T follicular helper cell (primary cell): Measurements from ENCODE around the gene OR52I1.

ENCODE experiments used
- DNase-seq: peaks from one replicate; pipeline ENCODE4 v3.0.0-alpha.2; 2020; ENCODE audit warnings: low read depth
- total RNA-seq, 2 experiments: gene quantifications; one replicate each; lab custom pipeline; 2026; lab: John Stamatoyannopoulos, UW

OR52I1 gene, protein sequence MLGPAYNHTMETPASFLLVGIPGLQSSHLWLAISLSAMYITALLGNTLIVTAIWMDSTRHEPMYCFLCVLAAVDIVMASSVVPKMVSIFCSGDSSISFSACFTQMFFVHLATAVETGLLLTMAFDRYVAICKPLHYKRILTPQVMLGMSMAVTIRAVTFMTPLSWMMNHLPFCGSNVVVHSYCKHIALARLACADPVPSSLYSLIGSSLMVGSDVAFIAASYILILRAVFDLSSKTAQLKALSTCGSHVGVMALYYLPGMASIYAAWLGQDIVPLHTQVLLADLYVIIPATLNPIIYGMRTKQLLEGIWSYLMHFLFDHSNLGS
- 0 reads per million in 2 experiments for total RNA-seq

DNA sequence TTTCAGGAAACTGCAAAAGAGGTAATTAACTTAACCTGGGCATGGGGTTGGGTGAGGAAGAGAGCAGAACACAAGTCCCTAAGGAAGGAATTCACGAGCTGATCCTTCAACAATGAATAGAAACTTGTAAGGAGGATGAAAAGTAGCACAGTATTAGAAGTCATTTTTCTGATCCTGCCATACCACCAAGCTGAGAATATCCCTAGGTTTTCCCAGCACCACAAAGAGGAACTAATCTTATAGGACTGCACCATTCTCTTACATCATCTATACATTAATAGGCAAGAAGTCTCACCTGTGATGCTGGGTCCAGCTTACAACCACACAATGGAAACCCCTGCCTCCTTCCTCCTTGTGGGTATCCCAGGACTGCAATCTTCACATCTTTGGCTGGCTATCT is at the start of gene OR52I1:
TSS of gene OR52I1 (plus strand) at position 301 of the 400 bp plus-strand sequence. CDS start at position 301, 0 bp downstream.
- DNase-seq, result no peak

DNA sequence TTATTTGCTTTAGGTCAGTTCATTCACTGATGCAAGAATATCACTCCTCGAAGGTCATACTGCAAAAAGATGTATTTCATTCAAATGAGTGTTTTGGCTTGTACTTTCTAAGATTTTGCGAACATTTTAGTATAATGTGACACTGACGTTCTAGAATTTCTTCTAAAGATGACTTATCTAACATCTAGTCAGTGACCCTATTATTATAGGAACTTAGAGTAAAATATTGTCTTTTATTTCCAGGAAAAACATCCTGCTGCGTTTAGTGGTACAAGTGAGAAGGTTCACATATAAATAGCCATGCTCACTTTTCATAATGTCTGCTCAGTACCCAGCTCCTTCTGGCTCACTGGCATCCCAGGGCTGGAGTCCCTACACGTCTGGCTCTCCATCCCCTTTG is 48.9 kb upstream of the OR52I1 start, which contains the start of gene OR52M1:
TSS of gene OR52M1 (plus strand) at position 301 of the 400 bp plus-strand sequence. CDS start at position 301, 0 bp downstream.
- DNase-seq, result no peak

DNA sequence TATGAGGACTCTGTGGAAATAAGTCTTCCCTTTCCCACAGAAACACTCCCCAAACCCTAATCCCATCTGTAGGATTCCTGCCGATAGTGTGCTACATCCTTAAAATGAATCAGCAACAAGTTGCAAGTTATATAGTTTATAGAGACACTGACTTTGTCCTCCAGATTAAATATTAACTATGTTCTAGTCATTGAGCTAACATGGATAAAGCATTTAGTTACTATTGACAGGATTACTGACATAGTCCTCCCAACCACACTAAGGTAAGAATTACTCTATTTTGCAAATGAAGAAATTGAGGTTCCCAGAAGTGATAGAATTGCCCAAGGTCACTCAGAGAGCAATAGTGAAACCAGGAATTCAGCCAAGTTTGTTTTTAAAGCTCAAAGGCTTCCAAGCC is 47.0 kb upstream of the OR52I1 start:
- DNase-seq, result no peak

DNA sequence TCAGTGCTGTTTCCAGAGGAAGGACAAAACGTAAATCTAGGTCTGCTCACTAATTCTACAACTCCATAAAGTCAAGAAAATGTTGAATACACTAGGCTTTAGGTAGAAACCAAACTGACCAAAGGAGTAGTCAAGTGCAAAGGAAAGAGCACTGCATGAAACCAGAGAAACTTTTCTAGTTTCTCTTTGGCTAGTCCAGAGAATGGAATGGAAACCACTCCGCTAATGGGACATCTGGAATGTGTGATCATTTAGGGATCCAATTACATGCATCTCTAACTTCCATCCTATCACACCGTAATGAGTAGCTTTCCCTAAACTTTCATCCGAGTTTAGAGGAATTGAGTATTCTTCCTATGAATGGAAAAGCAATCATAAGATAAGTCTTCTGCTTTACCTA is 46.4 kb upstream of the OR52I1 start:
- no peak for DNase-seq

DNA sequence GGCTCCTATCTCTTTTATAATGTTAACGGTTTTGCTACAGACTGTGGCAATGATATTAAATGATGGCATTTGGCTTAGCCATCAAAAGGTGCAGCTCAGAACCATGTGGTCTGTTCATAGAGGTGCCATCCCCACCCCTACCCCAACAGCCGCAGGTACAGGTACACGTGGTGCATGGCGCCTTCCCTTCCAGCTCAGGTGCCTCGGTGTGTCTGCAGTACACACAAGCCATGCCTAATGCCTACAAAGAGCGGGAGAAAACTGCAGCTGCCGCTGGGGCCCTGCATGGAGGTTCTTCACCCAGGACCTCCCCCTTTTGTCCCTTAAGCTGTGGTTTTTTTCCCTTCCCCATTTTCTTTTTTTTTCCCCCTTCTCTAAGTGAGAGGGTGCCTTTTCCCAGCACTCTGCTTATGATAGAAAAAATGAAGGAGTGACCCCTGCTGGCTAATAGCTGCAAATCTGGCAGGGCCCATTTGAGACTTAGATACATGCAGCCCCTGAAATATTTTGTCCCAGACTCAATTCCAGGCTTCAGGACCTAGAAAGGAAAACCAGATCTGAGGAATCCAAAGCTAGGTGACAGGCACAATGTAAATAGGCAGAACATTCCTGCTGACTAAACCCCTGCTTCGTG is 42.4 kb upstream of the OR52I1 start:
- no peak for DNase-seq

DNA sequence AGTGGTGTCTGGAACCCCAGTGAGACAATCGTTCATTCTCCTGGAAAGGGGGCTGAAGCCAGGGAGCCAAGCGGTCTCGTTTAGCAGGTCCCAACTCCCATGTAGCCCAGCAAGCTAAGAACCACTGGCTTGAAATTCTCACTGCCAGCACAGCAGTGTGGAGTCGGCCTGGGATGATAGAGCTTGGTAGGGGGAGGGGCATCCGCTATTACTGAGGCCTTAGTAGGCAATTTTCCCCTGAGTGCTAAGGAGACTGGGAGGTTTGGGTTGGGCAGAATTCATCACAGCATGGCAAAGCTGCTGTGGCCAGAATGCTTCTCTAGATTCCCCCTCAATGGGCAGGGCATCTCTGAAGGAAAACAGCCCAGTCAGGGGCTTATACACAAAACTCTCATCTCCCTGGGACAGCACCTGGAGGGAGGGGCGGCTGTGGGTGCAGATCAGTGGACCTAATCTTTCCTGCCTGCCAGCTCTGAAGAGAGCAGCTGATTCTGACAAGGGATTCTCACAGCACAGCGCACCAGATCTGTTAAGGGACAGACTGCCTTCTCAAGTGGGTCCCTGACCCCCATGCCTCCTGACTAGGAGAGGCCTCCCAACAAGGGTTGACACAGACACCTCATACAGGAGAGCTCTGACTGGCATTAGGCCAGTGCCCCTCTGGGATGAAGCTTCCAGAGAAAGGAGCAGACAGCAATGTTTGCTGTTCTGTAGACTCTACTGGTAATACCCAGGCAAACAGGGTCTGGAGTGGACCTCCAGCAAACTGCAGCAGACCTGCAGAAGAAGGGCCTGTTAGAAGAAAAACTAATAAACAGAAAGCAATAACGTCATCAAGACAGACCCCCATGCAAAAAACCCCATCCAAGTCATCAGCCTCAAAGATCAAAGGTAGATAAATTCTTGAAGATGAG is 34.1 kb upstream of the OR52I1 start:
- no peak for DNase-seq

DNA sequence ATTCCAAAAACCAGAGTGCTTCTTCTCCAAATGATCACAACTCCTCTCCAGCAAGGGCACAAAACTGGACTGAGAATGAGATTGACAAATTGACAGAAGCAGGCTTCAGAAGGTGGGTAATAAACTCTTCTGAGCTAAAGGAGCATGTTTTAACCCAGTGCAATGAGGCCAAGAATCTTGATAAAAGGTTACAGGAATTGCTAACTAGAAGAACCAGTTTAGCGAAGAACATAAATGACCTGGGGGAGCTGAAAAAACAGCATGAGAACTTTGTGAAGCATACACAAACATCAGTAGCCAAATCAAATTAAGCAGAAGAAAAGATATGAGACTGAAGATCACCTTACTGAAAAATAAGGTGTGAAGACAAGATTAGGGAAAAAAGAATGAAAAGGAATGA is 33.4 kb upstream of the OR52I1 start:
- no peak for DNase-seq

DNA sequence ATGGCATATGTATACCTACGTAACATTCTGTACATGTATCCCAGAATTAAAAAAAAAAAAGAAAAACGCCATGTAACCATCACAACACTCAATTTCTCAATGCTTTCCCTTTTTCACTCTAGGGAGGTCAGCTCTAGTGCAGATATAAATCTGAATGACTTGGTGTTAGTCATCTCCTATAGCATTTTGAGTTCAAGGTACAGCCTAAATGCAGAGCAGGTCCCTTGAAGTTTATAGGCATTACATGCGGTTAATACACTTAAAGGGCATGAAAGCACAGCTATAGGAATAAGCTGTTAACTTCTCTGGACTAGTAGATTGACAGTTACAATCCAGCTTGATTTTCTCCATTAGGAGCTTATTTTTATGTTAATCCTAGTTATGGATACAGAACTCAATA is 28.5 kb upstream of the OR52I1 start:
- DNase-seq, result no peak

DNA sequence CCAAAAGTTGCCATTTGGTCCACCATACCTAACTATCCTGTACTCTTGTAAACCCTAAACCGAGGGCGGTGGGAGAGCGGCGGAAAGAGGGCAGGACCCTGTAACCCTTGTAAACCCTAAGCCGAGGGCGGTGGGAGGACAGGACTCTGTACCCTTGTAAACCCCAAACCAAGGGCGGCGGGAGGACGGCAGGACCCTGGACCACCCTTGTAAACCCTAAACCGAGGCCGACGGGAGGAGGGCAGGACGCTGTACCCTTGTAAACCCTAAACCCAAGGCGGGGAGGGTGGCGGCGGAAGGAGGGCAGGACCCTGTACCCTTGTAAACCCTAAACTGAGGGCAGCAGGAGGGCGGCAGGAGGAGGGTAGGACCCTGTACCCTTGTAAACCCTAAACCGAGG is 24.8 kb upstream of the OR52I1 start:
- DNase-seq, result no peak

DNA sequence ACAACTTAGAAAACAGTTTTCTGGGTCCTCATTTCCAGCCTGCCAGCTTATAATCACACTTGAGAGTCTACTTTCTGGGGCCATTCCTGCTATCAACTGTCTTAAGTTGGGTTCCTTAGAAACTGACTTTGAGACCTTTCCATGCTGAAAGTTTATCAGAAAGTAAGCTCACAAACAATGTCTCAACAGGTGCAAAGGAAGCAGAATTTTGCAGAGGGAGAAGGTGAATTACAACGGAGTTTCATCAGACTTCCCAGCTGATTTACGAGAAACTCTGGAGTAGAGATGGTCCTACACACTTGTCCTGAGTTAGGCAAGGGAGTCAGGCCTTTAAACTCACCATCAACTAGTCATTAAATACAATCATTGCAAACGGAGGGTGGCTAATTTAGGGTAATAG is 17.0 kb upstream of the OR52I1 start:
- no peak for DNase-seq

DNA sequence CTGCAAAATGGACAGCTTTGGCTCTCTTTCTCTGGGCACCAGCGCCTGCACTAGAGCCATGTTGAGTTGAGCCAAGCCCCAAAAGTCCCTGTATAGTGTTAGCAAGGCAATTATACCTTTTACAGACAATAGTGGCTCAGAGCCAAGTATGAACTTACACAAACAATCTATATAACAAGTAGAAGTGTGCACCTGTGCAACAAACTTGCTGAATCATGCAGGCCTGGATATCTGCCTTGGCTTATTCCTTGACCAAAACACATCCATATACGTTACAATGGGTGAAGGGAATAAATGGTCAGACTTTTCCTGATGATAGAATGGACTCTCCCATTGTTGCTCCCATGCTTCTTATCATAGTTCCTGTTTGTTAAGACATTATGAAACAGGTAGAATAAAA is 16.1 kb upstream of the OR52I1 start:
- no peak for DNase-seq

DNA sequence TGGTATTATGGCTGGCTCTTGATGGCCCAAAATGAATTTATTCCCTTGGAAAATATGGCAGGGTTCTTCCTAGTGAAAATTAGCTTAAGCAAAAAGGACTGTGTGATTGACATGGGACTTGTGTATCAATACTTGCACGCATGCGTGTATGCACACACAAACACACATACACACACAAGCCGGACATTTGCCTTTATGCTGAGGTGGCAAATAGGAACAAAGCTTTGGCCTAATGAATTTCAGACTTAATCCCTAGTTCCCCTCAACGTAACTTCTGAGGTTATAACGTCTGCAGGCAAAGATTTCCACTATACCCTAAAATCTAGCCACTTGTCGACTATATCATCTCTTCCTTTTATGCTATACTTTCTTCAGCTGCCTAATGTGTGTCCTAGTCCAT is 15.2 kb upstream of the OR52I1 start:
- no peak for DNase-seq

DNA sequence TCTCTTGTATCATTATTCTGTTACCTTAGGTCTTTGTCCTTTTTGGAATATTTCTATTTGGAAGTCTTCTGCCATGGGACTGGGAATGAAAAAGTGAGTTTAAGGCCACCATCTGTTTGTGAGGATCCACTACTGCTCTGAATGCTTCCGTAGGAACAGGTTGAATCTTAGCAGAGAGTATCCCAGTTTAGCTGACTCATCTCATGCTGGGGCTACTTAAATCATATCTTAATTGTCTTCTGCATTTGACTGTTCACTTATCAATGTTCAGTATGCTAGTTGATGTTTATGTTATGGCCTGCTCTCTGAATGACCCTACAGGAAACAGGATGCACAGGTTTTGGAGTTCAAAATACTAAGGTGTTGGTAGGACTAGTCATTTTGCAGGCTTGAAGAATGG is 13.7 kb upstream of the OR52I1 start:
- no peak for DNase-seq

DNA sequence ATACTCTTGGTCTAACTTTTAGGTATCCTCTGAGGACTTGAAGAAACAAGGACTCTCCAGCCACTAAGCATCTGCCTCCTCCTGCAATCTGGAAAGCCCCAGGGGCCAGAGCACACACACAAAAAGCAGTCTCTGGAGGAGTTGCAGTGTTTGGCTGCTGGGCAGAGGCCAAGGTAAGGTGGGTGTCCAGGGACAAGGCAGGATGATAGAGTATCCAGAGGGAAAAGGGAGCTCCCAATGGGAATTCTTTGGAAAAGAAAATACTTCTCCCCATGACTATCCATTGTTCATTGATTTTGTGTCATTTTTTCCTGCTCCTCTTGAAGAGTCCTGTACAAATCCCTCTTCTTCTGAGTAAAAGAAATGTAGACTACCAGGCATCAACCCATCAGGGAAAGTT is 12.4 kb upstream of the OR52I1 start, which contains the start of gene OR52I2:
TSS of gene OR52I2 (plus strand) at position 301 of the 400 bp plus-strand sequence.
- no peak for DNase-seq

DNA sequence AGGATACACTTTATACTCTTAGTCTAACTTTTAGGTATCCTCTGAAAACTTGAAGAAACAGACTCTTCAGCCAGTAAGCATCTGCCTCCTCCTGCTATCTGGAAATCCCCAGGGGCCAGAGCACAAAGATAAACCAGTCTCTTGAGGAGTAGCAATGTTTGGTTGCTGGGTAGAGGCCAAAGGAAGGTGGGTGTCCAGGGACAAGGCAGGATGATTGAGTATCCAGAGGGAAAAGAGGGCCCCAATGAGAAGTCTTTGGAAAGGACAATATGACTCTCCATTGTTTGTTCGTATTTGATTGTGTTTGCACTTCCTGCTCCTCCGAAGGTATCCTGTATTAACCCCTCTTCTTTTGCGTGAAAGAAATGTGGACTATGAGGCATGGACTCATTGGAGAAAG is 4.8 kb upstream of the OR52I1 start:
- no peak for DNase-seq

DNA sequence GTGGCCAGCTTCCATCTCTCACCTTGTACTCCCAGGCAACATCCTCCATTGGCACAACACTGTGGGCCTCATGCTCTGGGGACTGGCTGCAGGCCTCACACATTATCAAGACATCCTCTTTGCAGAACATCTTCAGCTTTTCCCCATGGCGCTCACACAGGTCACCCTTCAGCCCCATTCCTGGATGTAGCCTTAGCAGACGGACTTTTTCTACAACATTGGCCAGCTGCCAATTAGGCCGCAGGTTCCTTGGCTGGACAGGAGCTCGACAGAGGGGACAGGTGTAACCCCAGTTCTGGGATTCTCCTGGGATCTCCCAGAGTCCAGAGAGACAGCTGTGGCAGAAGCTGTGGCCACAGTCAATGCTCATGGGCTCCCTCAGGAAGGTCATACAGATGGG is 11.2 kb downstream of the OR52I1 start:
- no peak for DNase-seq

DNA sequence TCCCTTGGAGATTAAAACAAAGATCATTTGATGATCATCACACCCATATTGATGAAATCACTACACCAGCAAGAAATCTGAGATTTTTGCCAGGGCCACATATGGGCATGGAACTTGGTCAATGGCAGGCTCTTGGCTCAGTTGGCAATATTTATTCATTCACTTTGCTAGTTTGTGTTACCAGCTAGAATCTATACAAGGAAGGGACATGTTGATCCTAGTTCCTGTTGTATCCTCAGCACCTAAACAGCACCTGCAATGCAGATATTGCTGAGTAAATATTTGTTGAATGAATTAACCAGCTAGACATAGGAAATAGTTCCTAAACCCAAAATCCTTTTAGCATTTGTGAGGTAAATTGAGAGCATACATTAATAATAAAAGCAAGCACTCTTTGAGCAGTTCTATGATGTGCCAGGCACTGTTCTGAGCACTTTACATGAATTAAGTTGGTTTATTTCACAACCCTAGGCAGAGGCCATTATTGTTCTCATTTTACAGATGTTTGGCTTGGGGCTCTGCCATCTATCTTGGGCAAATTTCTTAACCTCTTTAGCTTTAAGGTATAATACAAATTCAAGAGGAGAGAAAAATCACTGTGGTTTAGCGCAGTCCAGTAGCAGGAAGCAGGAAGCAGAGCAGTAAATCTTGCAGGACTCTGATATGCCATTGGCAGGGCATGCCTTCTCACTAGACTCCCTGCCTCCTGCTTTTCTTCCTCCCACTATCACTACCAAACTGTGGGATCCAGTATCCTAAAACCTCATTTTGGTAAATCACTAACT is 12.6 kb downstream of the OR52I1 start:
- DNase-seq, result no peak

DNA sequence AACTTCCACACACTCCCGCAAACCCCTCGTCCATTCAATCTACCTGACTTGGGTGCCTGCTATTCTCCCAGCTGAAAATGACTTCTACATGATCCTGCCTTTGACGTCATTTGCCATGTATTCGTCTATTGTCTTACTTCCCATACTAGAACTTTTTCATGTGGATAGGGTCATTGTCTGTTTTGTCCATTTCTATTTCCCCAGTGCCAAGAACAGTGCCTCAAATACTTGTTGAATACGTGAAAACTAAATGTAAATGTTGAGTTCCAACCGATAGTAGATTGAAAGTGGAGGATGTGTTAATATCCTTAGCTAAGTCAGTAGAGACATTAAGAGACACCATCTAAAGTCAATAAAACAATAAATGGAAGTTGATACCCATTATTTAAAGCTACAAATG is 13.3 kb downstream of the OR52I1 start:
- DNase-seq, result no peak

DNA sequence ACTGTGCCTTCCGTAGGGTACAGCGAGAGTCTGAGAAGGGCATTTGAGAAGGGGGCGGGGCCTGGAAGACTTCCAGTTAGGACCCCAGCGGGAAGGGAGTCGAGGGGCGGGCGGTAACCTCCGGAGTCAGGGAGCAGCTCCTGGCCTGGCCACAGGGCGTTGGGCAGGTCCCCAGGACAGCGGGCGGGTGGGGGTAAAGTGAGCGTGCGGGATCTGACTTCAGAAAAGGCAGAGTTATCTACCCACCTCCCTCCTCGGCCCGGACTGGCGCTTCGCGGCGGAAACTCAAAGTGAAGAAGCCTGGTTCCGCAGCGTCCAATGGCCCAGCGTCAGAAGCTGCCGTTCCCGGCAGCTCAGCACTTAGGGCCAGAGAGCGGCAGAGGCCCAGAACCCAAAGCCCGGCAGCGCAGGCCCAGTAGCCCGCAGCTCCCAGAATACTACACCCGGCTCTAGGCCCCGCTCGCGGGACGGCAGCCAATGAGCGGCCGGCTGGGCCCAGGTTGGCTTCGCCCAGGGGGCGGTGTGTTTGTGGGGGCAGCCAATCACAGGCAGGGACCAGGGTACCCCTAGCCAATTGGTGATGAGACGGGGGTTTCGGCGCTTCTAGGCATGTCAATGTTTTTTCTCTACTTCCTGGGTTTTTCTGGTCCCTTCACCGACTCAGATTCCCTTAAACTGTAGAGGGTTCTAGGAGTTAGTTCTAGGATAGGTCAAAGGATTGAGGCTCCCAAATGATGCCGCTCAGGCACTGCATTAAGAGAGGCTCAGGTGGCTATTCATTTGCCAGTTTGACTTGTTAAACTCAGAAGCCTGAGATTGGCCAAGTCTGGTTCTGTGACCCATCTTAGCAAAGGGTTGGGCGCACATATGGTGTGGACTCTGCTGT is 14.2 kb downstream of the OR52I1 start, which contains the start of gene TRIM68:
TSS of gene TRIM68 (minus strand) at position 451 of the 886 bp plus-strand sequence. CDS start 2,727 bp downstream, outside the sequence.
- peak; percentile 91 for DNase-seq

DNA sequence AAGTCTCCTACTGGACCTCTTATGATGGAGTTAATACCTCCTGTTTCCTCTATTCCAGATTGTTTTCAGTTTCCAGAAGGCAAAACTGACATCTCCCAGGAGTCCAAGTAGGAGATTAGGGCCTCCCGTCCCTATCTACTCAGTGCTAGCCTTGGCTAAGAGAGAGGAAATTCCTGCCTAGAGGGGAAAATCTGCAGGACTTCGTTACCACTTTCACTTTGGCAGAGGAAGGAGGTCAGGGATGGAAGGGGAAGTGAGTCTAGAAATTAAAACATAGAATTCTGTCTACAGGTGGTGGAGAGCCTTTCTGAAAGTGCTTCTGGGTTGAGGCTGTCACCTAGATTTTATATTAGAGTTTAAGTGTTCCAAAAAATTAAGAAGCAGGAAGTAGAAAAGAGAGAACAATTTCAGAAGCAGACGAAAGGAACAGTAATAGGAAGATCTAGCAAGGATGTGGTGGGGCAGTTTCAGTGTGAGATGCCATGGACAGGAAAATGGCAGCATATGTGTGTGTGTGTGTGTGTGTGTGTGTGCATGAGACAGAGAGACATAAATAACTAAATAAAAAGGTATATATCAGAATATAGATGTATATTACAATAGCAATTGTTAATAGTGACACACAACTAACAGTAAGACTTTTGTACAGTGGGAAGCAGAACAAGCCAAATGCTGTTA is 16.6 kb downstream of the OR52I1 start:
- no peak for DNase-seq
